ENCODE data around the gene SPIN4.

Gene SPIN4

DNA sequence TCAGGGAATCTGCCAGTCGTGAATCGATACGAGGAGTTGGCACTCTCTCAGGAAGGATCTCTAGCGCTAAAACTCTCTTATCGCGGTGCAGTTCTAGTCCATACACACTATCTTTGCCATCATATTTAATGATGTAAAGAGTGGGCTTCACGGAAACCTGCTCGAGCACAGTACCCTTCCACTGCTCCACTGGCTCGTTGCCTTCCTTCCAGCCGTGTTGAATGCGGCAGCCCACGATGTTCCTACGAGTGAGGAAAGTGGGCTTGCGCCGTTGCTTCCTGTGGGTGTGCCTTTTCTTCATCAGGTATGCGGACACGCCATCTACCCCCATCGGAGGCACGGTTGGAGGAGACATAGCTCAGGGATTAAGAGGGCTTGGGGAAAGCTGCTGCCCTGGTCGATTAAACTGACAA lies 661 bp downstream of the SPIN4 start:
- Histone ChIP-seq H3K36me3 (ENCODE audit: control insufficient read depth in 1 of 2, insufficient read depth in 2 of 2, low read length in 2 of 2) (no peaks in the 10 kb centered on the region), H3K9ac (ENCODE audit: low read depth in 1 of 2, low read length in 2 of 2) (peak overlapping the region; percentile 36 to 60), H3K4me1 (ENCODE audit: control insufficient read depth in 1 of 2, insufficient read depth in 2 of 2, low read length in 2 of 2) (peaks cover 0 to 6% of the 10 kb centered on the region in 2 donors), H3K9me3 (ENCODE audit: control insufficient read depth in 1 of 2, low read length in 2 of 2) (no peaks in the 10 kb centered on the region), H3K4me3 (ENCODE audit: low read depth in 1 of 2, low read length in 2 of 2) (peak overlapping the region; percentile 79 to 92), H3K27me3 (ENCODE audit: control insufficient read depth in 1 of 2, insufficient read depth in 2 of 2, low read length in 2 of 2) (no peaks in the 10 kb centered on the region), H3K27ac (ENCODE audit: low read depth, low read length) (no peak overlapping the region)

DNA sequence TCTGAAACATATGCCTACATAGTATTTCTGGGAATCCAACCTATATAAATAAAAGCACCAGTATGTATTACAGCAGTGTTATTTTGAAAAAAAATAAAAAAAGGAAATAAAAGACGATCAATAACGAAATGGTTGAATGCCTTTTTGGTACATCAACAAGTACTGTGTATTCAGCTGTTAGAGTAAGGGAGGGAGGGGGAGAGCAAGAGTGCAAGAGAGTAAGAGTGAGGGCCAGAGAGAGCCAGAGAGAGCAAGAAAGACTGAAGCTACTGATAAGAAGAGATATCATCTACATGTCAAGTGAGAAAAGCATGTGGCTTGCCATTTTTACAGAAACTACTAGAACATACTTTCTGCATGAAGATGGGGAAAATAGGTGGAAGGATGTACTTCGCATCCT lies 1.8 kb downstream of the SPIN4 start:
- Histone ChIP-seq H3K27me3 (ENCODE audit: control insufficient read depth in 1 of 2, insufficient read depth in 2 of 2, low read length in 2 of 2) (no peaks in the 10 kb centered on the region), H3K9ac (ENCODE audit: low read depth in 1 of 2, low read length in 2 of 2) (no peak overlapping the region), H3K4me1 (ENCODE audit: control insufficient read depth in 1 of 2, insufficient read depth in 2 of 2, low read length in 2 of 2) (peaks cover 0 to 6% of the 10 kb centered on the region in 2 donors), H3K4me3 (ENCODE audit: low read depth in 1 of 2, low read length in 2 of 2) (peak overlapping the region in 1 of 2 donors; percentile 92), H3K27ac (ENCODE audit: low read depth, low read length) (no peak overlapping the region), H3K36me3 (ENCODE audit: control insufficient read depth in 1 of 2, insufficient read depth in 2 of 2, low read length in 2 of 2) (no peaks in the 10 kb centered on the region), H3K9me3 (ENCODE audit: control insufficient read depth in 1 of 2, low read length in 2 of 2) (no peaks in the 10 kb centered on the region)

DNA sequence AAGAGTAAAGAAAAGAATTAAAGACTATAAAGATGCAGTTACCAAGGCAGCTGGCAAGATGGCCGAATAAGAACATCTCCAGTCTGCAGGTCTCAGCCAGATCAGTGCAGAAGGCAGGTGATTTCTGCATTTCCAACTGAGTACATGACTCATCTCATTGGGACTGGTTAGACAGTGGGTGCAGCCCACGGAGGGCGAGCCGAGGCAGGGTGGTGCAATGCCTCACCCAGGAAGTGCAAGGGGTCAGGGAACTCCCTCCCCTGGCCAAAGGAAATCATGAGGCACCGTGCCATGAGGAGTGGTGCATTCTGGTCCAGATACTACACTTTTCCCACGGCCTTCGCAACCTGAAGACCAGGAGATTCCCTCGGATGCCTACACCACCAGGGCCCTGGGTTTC lies 20.5 kb downstream of the SPIN4 start:
- no peak overlapping the region for H3K9ac ChIP-seq (ENCODE audit: low read depth in 1 of 2, low read length in 2 of 2)
- H3K4me1 ChIP-seq (ENCODE audit: control insufficient read depth in 1 of 2, insufficient read depth in 2 of 2, low read length in 2 of 2) = no peaks in the 10 kb centered on the region
- H3K36me3 ChIP-seq (ENCODE audit: control insufficient read depth in 1 of 2, insufficient read depth in 2 of 2, low read length in 2 of 2) = no peaks in the 10 kb centered on the region
- H3K4me3 ChIP-seq (ENCODE audit: low read depth in 1 of 2, low read length in 2 of 2) = no peak overlapping the region
- no peaks in the 10 kb centered on the region for H3K9me3 ChIP-seq (ENCODE audit: control insufficient read depth in 1 of 2, low read length in 2 of 2)
- H3K27me3 ChIP-seq (ENCODE audit: control insufficient read depth in 1 of 2, insufficient read depth in 2 of 2, low read length in 2 of 2) = no peaks in the 10 kb centered on the region
- H3K27ac ChIP-seq (ENCODE audit: low read depth, low read length) = no peak overlapping the region

DNA sequence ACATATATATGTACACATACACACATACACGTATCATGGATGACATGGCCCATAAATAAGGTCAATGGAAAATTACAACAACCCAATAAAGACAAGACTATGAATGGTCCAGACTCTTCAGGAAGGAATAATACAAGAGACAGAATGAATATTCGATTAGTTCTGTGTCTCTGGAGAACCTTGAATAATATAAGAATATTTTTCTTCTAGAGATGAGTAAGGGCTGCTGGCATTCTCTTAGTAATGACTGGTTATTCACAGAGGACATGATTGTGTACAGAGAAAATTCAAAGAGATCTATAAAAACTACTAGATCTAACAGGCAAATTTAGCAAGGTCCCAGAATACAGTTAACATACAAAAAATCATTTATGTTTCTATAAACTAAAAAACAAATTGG lies 23.3 kb downstream of the SPIN4 start:
- no peak overlapping the region for H3K9ac ChIP-seq (ENCODE audit: low read depth in 1 of 2, low read length in 2 of 2)
- H3K27me3 ChIP-seq (ENCODE audit: control insufficient read depth in 1 of 2, insufficient read depth in 2 of 2, low read length in 2 of 2) = no peaks in the 10 kb centered on the region
- no peaks in the 10 kb centered on the region for H3K36me3 ChIP-seq (ENCODE audit: control insufficient read depth in 1 of 2, insufficient read depth in 2 of 2, low read length in 2 of 2)
- no peak overlapping the region for H3K4me3 ChIP-seq (ENCODE audit: low read depth in 1 of 2, low read length in 2 of 2)
- no peaks in the 10 kb centered on the region for H3K9me3 ChIP-seq (ENCODE audit: control insufficient read depth in 1 of 2, low read length in 2 of 2)
- H3K27ac ChIP-seq (ENCODE audit: low read depth, low read length) = no peak overlapping the region
- H3K4me1 ChIP-seq (ENCODE audit: control insufficient read depth in 1 of 2, insufficient read depth in 2 of 2, low read length in 2 of 2) = no peaks in the 10 kb centered on the region

DNA sequence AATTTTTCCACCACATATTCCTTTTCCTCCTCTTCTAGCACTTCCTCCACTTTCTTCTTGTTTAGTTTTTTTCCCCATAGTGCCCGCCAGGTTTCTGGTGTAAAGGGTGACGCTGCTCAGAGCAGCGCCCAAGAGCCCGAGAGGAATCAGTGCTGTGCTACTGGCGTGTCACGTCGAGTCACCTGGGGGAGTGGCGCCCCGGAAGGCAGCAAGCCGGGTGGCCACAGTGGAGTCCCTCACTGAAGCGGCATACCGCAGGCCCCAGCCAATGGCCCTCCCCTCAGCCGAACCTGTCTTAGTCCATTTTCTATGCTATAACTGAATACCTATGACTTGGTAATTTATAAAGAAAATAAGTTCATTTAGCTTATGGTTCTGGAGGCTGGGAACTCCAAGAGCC lies 51.5 kb downstream of the SPIN4 start:
- H3K27me3 ChIP-seq (ENCODE audit: control insufficient read depth in 1 of 2, insufficient read depth in 2 of 2, low read length in 2 of 2) = no peaks in the 10 kb centered on the region
- no peak overlapping the region for H3K9ac ChIP-seq (ENCODE audit: low read depth in 1 of 2, low read length in 2 of 2)
- no peak overlapping the region for H3K27ac ChIP-seq (ENCODE audit: low read depth, low read length)
- no peaks in the 10 kb centered on the region for H3K4me1 ChIP-seq (ENCODE audit: control insufficient read depth in 1 of 2, insufficient read depth in 2 of 2, low read length in 2 of 2)
- no peaks in the 10 kb centered on the region for H3K36me3 ChIP-seq (ENCODE audit: control insufficient read depth in 1 of 2, insufficient read depth in 2 of 2, low read length in 2 of 2)
- no peaks in the 10 kb centered on the region for H3K9me3 ChIP-seq (ENCODE audit: control insufficient read depth in 1 of 2, low read length in 2 of 2)
- H3K4me3 ChIP-seq (ENCODE audit: low read depth in 1 of 2, low read length in 2 of 2) = no peak overlapping the region

Data from duodenal mucosa (tissue), 2 donors.